BJ (cell line): ENCODE measurements around the gene DIPK1B. TPM values are rescaled to one million over a fixed set of nuclear protein-coding genes. Genes with fewer than 3 reads are reported as not detected.

Experiments used
- CTCF ChIA-PET: fragments of 350-600 bp; formaldehyde crosslinking; extraction: SDS; loops from one replicate; lab custom pipeline; 2021; ENCODE audit warnings: antibody characterized with exemption, inconsistent platforms; lab: Yijun Ruan, JAX
- POLR2A ChIA-PET: fragments of 300-600 bp; sonication (Branson Sonifier 250); formaldehyde crosslinking; extraction: SDS; loops from one replicate; lab custom pipeline; 2021; ENCODE audit warnings: antibody characterized with exemption; lab: Charles Lee
- DNase-seq: peaks from one replicate; pipeline ENCODE4 v3.0.0-alpha.2; 2011; ENCODE audit warnings: low read depth
- H3K27me3 ChIP-seq: 2 replicates; pipeline ENCODE4 v1.6.0; 2011; ENCODE audit warnings: low read length; ENCODE audit not compliant: control insufficient read depth, insufficient read depth
- H3K36me3 ChIP-seq: 2 replicates; pipeline ENCODE4 v1.5.1; 2011; ENCODE audit warnings: low read length; ENCODE audit not compliant: control insufficient read depth, insufficient read depth
- H3K4me3 ChIP-seq: 2 replicates; pipeline ENCODE4 v1.5.1; 2011; ENCODE audit warnings: low read depth, mild to moderate bottlenecking, control low read depth, low read length
- CTCF ChIP-seq: IDR thresholded peaks from 2 replicates; pipeline ENCODE4 v1.5.1; 2011; ENCODE audit warnings: low read depth, mild to moderate bottlenecking, control low read depth, inconsistent platforms, low read length, moderate library complexity; ENCODE audit not compliant: insufficient read depth
- polyA plus RNA-seq: library from polyadenylated mRNA; depleted of rRNA; stranded (reverse); fragments of >200 nt; gene quantifications from 2 replicates; pipeline ENCODE4 v1.2.3, GENCODE V29; 2011

Gene DIPK1B
- polyA plus RNA-seq, 1 experiment: 0.42 TPM

GRCh38 chr9:136733611-136734010, 21.2 kb downstream of the DIPK1B start:
- H3K27me3 ChIP-seq: peaks cover 2% of the 10 kb centered on the region; the same call in 1 of the 2 replicates
- DNase-seq: no peak
- H3K4me3 ChIP-seq: no peak overlapping the region
- TF ChIP-seq CTCF: no peak
- CTCF ChIA-PET: interaction anchor here (0.9 kb wide), 1 partner anchor 27 kb away, joined by 3 read pairs; no protein-coding TSS in a partner anchor
- POLR2A ChIA-PET: no interaction called here
- no peaks in the 10 kb centered on the region for H3K36me3 ChIP-seq

- H3K27me3 ChIP-seq: peaks cover 5% of the 10 kb centered on the region
- H3K36me3 ChIP-seq: no peaks in the 10 kb centered on the region
- no peak overlapping the region for H3K4me3 ChIP-seq
- TF ChIP-seq CTCF: no peak
- CTCF ChIA-PET: no interaction called here
- POLR2A ChIA-PET: no interaction called here
- DNase-seq: no peak
These were observed 22.6 kb downstream of the DIPK1B start for GRCh38 chr9:136734837-136735496.

GRCh38 chr9:136735812-136736480, 23.6 kb downstream of the DIPK1B start:
- Histone ChIP-seq H3K4me3 (no peak overlapping the region), H3K36me3 (no peaks in the 10 kb centered on the region), H3K27me3 (peaks cover 5% of the 10 kb centered on the region)
- DNase-seq: no peak
- CTCF ChIA-PET: no interaction called here
- no peak for TF ChIP-seq CTCF
- POLR2A ChIA-PET: no interaction called here

- Histone ChIP-seq H3K4me3 (no peak overlapping the region), H3K36me3 (no peaks in the 10 kb centered on the region), H3K27me3 (peaks cover 11% of the 10 kb centered on the region)
- DNase-seq: no peak
- ChIA-PET POLR2A (no interaction called here), CTCF (no interaction called here)
- no peak for TF ChIP-seq CTCF
These were observed 26.6 kb downstream of the DIPK1B start for GRCh38 chr9:136738960-136739359.

GRCh38 chr9:136739509-136739908, 27.1 kb downstream of the DIPK1B start:
- DNase-seq: no peak
- no peak for TF ChIP-seq CTCF
- Histone ChIP-seq H3K27me3 (peaks cover 11% of the 10 kb centered on the region), H3K36me3 (no peaks in the 10 kb centered on the region), H3K4me3 (no peak overlapping the region)
- ChIA-PET CTCF (no interaction called here), POLR2A (no interaction called here)
